ENCODE measurements around the gene MRNIP.

The MRNIP gene

GRCh38 chr5:179827680-179828079 lies 30.9 kb downstream of the MRNIP start:
- peak; percentile 76 for DNase-seq
- in situ Hi-C loops (cut with MboI; ENCODE audit: low pct_unique_long_range_greater_than_20kb, low sequenced_read_pairs) = no loop called here

DNA sequence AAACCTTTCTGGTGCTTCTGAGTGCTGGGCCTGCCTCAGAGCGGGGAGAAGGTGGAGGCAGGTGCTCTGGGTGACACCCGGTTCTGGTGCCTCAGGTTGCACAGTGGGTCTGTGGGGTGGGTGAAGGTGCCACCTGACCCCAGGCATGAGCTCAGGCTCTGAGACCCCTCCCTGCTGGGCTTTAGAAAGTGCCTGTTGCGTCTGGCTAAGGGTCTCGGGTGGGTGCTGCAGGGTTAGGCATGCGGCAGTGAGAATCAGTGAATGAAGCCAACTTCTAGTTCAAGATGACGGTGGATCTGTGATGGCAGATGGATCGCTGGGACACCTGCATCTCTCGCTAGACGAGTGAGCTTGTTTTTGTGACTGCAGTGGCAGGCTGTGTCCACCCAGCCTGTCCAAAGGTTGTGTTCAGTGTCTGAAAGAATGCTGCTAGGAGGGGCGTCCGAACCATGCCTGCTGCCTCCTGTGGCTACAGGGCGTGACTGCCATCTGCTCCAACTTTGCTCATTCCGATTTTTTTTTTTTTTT lies 32.9 kb downstream of the MRNIP start:
- in situ Hi-C loops (cut with MboI; ENCODE audit: low pct_unique_long_range_greater_than_20kb, low sequenced_read_pairs) = no loop called here
- no peak for DNase-seq

DNA sequence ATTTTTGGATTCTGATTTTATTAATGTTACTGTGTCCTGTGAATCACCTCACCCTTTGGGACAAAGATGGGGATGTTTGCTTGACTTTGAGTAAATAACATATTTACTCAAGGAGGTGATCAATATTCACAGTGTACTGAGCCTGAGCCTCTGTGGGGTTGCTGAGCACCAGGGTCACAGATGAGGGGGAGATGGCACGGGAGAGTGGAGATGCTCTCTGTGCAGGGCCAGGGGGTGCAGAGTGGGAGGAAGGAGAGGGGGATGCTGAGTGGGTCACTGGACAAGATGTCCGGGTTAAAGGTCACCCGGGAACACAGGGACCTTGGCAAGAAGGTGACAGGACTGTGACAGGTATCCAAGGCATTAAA lies 33.9 kb downstream of the MRNIP start:
- in situ Hi-C loops (cut with MboI; ENCODE audit: low pct_unique_long_range_greater_than_20kb, low sequenced_read_pairs) = no loop called here

GRCh38 chr5:179823937-179824744 lies 34.5 kb downstream of the MRNIP start:
- in situ Hi-C loops (cut with MboI; ENCODE audit: low pct_unique_long_range_greater_than_20kb, low sequenced_read_pairs) = no loop called here

More for the DNA sequence above, 33.9 kb downstream of the MRNIP start:
- no peak for DNase-seq

GRCh38 chr5:179822444-179822990 lies 36.1 kb downstream of the MRNIP start:
- in situ Hi-C loops (cut with MboI; ENCODE audit: low pct_unique_long_range_greater_than_20kb, low sequenced_read_pairs) = no loop called here
- DNase-seq = no peak

More at GRCh38 chr5:179823937-179824744, 34.5 kb downstream of the MRNIP start:
- DNase-seq = no peak

DNA sequence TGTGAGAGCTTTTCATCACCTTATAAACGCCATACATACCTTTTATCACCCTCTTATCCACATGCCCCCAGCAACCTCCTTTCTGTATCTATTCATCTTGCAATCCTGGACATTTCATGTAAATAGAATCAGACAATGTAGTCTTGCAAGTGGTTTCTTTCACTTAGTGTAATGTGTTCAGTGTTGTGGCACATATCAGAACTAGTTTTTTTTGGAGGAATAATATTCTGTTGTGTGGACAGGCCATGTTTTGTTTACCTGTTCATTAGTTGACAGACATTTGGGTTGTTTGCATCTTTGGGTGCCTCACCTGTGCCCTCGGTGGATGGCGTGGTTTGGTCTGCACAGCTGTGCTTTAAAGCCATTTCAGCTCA lies 36.6 kb downstream of the MRNIP start:
- in situ Hi-C loops (cut with MboI; ENCODE audit: low pct_unique_long_range_greater_than_20kb, low sequenced_read_pairs) = no loop called here
- DNase-seq = no peak

GRCh38 chr5:179821298-179822058 lies 37.1 kb downstream of the MRNIP start:
- in situ Hi-C loops (cut with MboI; ENCODE audit: low pct_unique_long_range_greater_than_20kb, low sequenced_read_pairs) = no loop called here
- DNase-seq = peak; percentile 84

- in situ Hi-C loops (cut with MboI; ENCODE audit: low pct_unique_long_range_greater_than_20kb, low sequenced_read_pairs) = no loop called here
- DNase-seq = peak; percentile 69
Measured at GRCh38 chr5:179820483-179821297, 37.9 kb downstream of the MRNIP start, which contains the start of gene SQSTM1. Gene SQSTM1 (plus strand): TSS chr5:179820905. CDS start chr5:179820937, 32 bp downstream.

- in situ Hi-C loops (cut with MboI; ENCODE audit: low pct_unique_long_range_greater_than_20kb, low sequenced_read_pairs) = no loop called here
- no peak for DNase-seq
Measured at GRCh38 chr5:179820127-179820482, 38.5 kb downstream of the MRNIP start.

GRCh38 chr5:179819296-179820126 lies 39.1 kb downstream of the MRNIP start:
- in situ Hi-C loops (cut with MboI; ENCODE audit: low pct_unique_long_range_greater_than_20kb, low sequenced_read_pairs) = no loop called here
- peak; percentile 47 for DNase-seq

DNA sequence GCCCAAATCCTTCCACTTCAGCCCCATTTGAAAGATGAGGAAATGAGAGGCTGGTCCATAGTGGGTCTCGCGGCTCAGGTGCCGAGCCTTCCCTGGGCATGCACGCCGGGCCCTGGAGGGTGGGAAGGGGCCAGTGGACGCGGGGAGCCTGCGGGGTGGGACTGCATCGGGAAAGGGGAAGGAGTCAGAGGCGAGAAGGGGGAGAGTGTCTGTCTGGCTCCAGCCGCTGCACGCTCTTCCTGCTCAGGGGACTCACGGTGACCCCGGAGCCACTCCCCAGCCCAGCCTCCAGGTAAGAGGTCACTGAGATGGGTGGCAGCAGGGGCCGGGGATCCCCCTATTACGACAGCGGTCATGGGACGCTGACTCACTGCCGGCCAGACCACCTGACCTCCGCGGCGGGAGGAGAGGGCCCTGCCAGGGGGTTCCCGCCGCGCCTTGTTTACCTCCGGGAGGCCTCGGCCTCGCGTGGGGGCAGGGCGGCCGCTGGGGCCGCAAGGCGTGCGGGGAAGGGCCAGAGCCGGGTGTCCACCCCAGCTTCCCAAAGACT lies 39.8 kb downstream of the MRNIP start:
- peak; percentile 85 for DNase-seq
- in situ Hi-C loops (cut with MboI; ENCODE audit: low pct_unique_long_range_greater_than_20kb, low sequenced_read_pairs) = no loop called here

DNA sequence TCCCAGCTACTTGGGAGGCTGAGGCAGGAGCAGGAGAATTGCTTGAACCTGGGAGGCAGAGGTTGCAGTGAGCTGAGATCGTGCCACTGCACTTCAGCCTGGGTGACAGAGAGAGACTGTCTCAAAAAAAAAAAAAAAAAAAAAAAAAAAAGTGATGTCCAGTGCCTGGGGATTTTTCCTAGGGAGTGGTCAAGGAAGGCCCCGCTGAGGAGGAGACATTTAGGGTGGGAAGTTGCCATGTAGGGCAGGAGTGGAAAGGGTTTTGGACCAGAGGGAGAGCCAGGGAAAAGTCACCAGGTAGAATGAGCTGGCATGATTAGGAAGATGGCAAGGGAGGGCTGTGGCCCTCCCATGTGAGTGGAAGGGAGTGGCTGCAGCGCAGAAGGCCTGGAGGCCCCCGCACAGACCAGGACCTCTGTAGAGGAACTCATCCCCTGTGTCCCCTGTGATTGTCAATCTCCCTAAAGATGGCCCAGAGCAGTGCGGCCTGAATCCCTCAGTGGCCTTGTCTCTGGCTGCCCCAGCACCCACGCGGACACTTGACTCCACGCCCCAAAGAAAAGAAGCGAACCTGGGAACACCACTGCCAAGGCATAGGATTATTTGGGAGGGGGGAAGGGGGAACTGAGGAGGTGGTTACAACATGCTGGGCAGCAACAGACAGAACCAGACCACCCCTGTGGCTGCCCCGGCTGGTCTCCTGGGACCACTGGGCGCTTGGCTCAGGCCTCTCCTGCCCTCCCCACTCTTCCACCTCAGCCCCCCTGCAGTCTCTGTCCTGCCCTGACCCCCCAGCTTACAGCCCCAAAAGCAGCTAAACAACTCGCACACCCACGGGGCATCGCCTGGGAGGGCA lies 40.5 kb downstream of the MRNIP start:
- DNase-seq = no peak
- in situ Hi-C loops (cut with MboI; ENCODE audit: low pct_unique_long_range_greater_than_20kb, low sequenced_read_pairs) = no loop called here

GRCh38 chr5:179817470-179817840 lies 41.2 kb downstream of the MRNIP start:
- in situ Hi-C loops (cut with MboI; ENCODE audit: low pct_unique_long_range_greater_than_20kb, low sequenced_read_pairs) = no loop called here
- no peak for DNase-seq

- in situ Hi-C loops (cut with MboI; ENCODE audit: low pct_unique_long_range_greater_than_20kb, low sequenced_read_pairs) = no loop called here
Measured at GRCh38 chr5:179816796-179817469, 41.7 kb downstream of the MRNIP start.

GRCh38 chr5:179816401-179816795 lies 42.2 kb downstream of the MRNIP start:
- in situ Hi-C loops (cut with MboI; ENCODE audit: low pct_unique_long_range_greater_than_20kb, low sequenced_read_pairs) = no loop called here

More at GRCh38 chr5:179816796-179817469, 41.7 kb downstream of the MRNIP start:
- no peak for DNase-seq

DNA sequence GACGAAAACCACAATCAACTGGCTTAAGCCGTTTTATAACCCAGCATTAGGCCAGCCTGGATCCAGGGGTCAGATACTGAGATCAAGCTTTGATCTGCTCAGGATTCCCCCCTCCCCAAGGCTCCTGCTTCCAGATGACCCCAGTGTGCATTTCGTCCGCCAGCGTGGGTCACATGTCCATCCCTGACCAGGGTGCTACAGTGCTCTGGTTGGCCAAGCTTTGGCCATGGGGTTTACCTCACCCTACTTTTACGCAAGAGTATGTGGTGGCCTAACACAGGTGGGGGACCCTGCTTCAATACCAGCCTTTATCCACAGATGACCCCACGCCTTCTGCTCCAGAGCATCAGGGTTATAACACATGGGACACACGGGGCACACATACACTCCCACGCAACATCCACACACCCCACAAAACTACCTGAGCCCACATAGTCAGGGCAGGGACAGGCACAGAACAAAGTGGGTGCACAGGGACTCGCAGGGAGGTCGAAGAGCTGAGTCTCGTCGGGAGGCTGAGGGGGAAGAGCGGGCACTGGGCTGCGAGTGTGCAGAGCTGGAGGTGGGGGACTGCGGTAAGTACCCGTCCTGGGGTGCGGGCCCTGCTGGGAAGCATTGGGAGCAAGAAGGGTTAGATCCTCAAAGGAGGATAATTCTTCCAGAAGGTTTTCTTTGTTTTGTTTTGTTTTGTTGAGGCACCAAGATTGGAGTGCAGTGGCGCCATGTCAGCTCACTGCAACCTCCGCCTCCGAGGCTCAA lies 42.9 kb downstream of the MRNIP start:
- in situ Hi-C loops (cut with MboI; ENCODE audit: low pct_unique_long_range_greater_than_20kb, low sequenced_read_pairs) = no loop called here
- no peak for DNase-seq

More at GRCh38 chr5:179816401-179816795, 42.2 kb downstream of the MRNIP start:
- no peak for DNase-seq
